OCI-LY1 (cell line): ENCODE results near the gene MAPK8IP1.

Experiments used
- H2AFZ ChIP-seq: fragments of 200-600 bp; sonication (generic), shearing (Covaris generic); 2 replicates; pipeline ENCODE4 v1.6.0; 2014; ENCODE audit warnings: antibody characterized with exemption, mild to moderate bottlenecking, low read length
- H3F3A ChIP-seq: fragments of 200-600 bp; sonication (generic), shearing (Covaris generic); 2 replicates; pipeline ENCODE4 v1.6.0; 2014; ENCODE audit warnings: mild to moderate bottlenecking, antibody characterized with exemption, low read length, moderate library complexity; ENCODE audit not compliant: insufficient read depth
- H3K27ac ChIP-seq: fragments of 200-600 bp; sonication (generic); 2 replicates; pipeline ENCODE4 v1.5.1; 2014; ENCODE audit warnings: low read length, mixed run types, mild to moderate bottlenecking, low read depth; ENCODE audit not compliant: poor library complexity, severe bottlenecking
- H3K27me3 ChIP-seq: fragments of 200-600 bp; sonication (generic); 2 replicates; pipeline ENCODE4 v1.6.0; 2014; ENCODE audit warnings: antibody characterized with exemption, mild to moderate bottlenecking, low read length, moderate library complexity; ENCODE audit not compliant: insufficient read depth
- H3K36me3 ChIP-seq: fragments of 200-600 bp; sonication (generic); 2 replicates; pipeline ENCODE4 v1.6.1; 2014; ENCODE audit warnings: mild to moderate bottlenecking, antibody characterized with exemption, low read length, moderate library complexity, mixed read lengths; ENCODE audit not compliant: insufficient read depth
- H3K4me1 ChIP-seq: fragments of 200-600 bp; sonication (generic); 2 replicates; pipeline ENCODE4 v1.5.1; 2014; ENCODE audit warnings: mild to moderate bottlenecking, low read length, moderate library complexity; ENCODE audit not compliant: insufficient read depth, severe bottlenecking
- H3K4me2 ChIP-seq: fragments of 200-600 bp; sonication (generic), shearing (Covaris generic); 2 replicates; pipeline ENCODE4 v1.6.1; 2014; ENCODE audit warnings: low read length
- H3K4me3 ChIP-seq: fragments of 200-600 bp; sonication (generic); 2 replicates; pipeline ENCODE4 v1.5.1; 2014; ENCODE audit warnings: low read length, low read depth, mild to moderate bottlenecking, mixed read lengths; ENCODE audit not compliant: poor library complexity, severe bottlenecking
- H3K79me2 ChIP-seq: fragments of 200-600 bp; shearing (Covaris generic); 2 replicates; pipeline ENCODE4 v1.6.1; 2016; ENCODE audit warnings: mixed run types, low read length, mixed read lengths; ENCODE audit not compliant: insufficient read depth
- H3K9ac ChIP-seq: fragments of 200-600 bp; sonication (generic), shearing (Covaris generic); 2 replicates; pipeline ENCODE4 v1.6.1; 2014; ENCODE audit warnings: mild to moderate bottlenecking, low read length, mixed read lengths
- H3K9me2 ChIP-seq: fragments of 200-600 bp; sonication (generic), shearing (Covaris generic); 2 replicates; pipeline ENCODE4 v1.6.1; 2014; ENCODE audit warnings: low read depth, mild to moderate bottlenecking, low read length, mixed read lengths
- H3K9me3 ChIP-seq: fragments of 200-600 bp; shearing (Covaris generic); 2 replicates; pipeline ENCODE4 v1.6.1; 2014; ENCODE audit warnings: low read length, mixed read lengths
- H4K20me1 ChIP-seq: fragments of 200-600 bp; sonication (generic), shearing (Covaris generic); 2 replicates; pipeline ENCODE4 v1.6.0; 2016; ENCODE audit warnings: mild to moderate bottlenecking, low read length; ENCODE audit not compliant: insufficient read depth
- CTCF ChIP-seq: fragments of 200-600 bp; sonication (generic), shearing (Covaris generic); IDR thresholded peaks from 2 replicates; pipeline ENCODE4 v1.5.1; 2017; ENCODE audit warnings: mild to moderate bottlenecking, antibody characterized with exemption, low read length, moderate library complexity, mixed read lengths
- EZH2 ChIP-seq: fragments of 200-600 bp; sonication (generic), shearing (Covaris generic); IDR thresholded peaks from 2 replicates; pipeline ENCODE4 v1.8.0; 2017; ENCODE audit warnings: borderline replicate concordance, mixed run types, mild to moderate bottlenecking, antibody characterized with exemption, low read length, moderate library complexity, mixed read lengths

Gene MAPK8IP1

DNA sequence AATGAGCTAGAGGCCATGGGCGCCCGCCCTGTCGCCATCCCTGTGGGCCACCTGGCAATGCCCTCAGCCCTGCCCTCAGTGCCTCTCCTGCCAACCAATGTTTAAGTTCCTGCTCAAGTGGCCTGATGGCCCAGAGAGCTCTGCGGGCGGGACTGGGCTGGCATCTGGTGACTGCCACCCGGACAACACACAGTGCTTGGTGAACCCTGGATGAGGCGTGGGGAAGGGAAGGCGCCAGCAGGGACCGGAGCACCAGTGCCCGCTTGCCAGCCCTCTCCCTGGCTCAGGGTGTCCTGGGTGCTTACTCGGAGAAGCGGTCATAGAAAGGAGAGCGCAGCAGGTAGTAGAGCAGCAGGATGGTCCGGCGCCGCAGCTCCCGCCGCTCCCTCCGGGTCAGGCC, 28.1 kb downstream of the MAPK8IP1 start:
- Histone ChIP-seq H3K9ac (no peak overlapping the region), H3K9me3 (no peaks in the 10 kb centered on the region), H3K4me1 (peaks cover 18% of the 10 kb centered on the region), H3K27ac (no peak overlapping the region), H3K36me3 (peaks cover 57% of the 10 kb centered on the region), H3K9me2 (no peaks in the 10 kb centered on the region), H3K4me2 (no peak overlapping the region), H4K20me1 (no peaks in the 10 kb centered on the region), H3F3A (no peaks in the 10 kb centered on the region), H3K4me3 (no peak overlapping the region), H3K79me2 (0 out of 2 replicates have a peak, but pooled peaks cover 3% of the 10 kb centered on the region), H3K27me3 (no peaks in the 10 kb centered on the region), H2AFZ (no peak overlapping the region)
- TF ChIP-seq CTCF (no peak), EZH2 (no peak)

DNA sequence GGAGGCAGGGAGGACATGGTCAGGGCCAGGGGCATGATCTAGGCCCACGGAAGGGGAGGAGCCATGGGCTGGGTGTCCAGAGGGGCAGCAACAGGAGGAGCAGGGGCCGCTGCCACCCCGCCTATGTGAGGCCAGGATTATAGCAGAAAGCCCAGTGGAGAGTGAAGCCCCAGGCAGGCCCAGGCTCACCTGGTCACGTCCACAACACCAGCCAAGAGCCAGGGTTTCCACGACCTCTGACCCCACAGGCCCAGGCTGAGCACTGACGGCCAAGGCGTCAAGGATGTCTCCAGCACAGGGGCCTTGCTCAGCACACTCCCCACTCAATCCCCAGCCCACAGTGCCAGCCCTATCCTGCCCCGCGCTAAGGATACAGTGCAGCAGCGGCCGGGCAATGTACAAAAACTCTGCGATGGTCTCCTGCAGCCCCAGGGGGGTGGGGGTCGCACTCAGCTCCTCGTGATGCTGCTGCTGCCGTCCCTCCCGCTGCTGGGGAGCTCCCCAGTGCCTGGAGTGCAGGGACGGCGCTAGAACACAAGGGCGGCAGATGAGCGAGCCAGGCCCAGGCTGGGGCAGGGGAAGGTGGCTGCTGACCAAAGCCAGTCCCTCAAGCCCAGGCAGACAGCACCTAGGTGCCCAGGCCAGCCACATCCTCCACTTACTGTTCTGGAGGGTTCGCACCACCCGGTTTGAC, 28.6 kb downstream of the MAPK8IP1 start:
- H3K9ac ChIP-seq = no peak overlapping the region
- peaks cover 24% of the 10 kb centered on the region for H3K4me1 ChIP-seq
- H3K9me2 ChIP-seq = no peaks in the 10 kb centered on the region
- TF ChIP-seq EZH2 = no peak
- no peak for TF ChIP-seq CTCF
- H3F3A ChIP-seq = no peaks in the 10 kb centered on the region
- H3K27me3 ChIP-seq = no peaks in the 10 kb centered on the region
- H3K9me3 ChIP-seq = no peaks in the 10 kb centered on the region
- 0 out of 2 replicates have a peak, but pooled peaks cover 3% of the 10 kb centered on the region for H3K79me2 ChIP-seq
- no peak overlapping the region for H2AFZ ChIP-seq
- no peak overlapping the region for H3K4me3 ChIP-seq
- no peak overlapping the region for H3K27ac ChIP-seq
- peaks cover 57% of the 10 kb centered on the region for H3K36me3 ChIP-seq
- H3K4me2 ChIP-seq = no peak overlapping the region
- H4K20me1 ChIP-seq = no peaks in the 10 kb centered on the region

GRCh38 chr11:45915446-45915845, 30.0 kb downstream of the MAPK8IP1 start:
- Histone ChIP-seq H3K9me2 (no peaks in the 10 kb centered on the region), H3K4me2 (no peak overlapping the region), H3K36me3 (peaks cover 46% of the 10 kb centered on the region), H3K4me3 (no peak overlapping the region), H4K20me1 (no peaks in the 10 kb centered on the region), H3K4me1 (peaks cover 25% of the 10 kb centered on the region), H3K9ac (no peak overlapping the region), H3K9me3 (no peaks in the 10 kb centered on the region), H2AFZ (no peak overlapping the region), H3F3A (no peaks in the 10 kb centered on the region), H3K27me3 (no peaks in the 10 kb centered on the region), H3K79me2 (0 out of 2 replicates have a peak, but pooled peaks cover 3% of the 10 kb centered on the region), H3K27ac (no peak overlapping the region)
- TF ChIP-seq EZH2 (no peak), CTCF (no peak)
